ENCODE results near the gene RBL2.
"Not testable (repeated sequence)": the region's sequence is repeated elsewhere in the genome, so short reads cannot be mapped to it uniquely, and the experiment has no call there.

Gene RBL2

DNA sequence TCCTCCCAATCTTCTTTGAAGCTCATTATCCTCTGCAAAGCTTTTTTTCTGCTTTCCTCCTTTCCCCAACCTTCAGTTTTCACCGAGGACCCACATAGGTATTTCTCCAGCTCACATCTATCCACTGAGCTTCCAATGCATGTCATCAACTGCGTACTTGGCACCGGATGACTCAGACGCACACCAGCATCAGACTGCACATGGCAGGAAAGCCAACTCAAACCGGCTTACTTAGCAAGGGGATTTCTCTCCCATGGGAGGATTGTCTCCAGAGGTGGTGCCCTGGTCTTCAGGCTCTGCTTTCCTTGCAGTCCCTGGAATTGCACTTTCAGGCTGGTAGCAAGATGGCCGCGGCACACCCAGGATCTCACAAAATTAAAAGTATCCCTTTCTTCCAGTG, 70.4 kb downstream of the RBL2 start:
- no peak for DNase-seq (ENCODE audit: low read depth)

- no peak for DNase-seq (ENCODE audit: low read depth)
Observed at GRCh38 chr16:53506254-53506653, 72.0 kb downstream of the RBL2 start.

- no peak for DNase-seq (ENCODE audit: low read depth)
Observed at GRCh38 chr16:53507464-53508179, 73.4 kb downstream of the RBL2 start.

DNA sequence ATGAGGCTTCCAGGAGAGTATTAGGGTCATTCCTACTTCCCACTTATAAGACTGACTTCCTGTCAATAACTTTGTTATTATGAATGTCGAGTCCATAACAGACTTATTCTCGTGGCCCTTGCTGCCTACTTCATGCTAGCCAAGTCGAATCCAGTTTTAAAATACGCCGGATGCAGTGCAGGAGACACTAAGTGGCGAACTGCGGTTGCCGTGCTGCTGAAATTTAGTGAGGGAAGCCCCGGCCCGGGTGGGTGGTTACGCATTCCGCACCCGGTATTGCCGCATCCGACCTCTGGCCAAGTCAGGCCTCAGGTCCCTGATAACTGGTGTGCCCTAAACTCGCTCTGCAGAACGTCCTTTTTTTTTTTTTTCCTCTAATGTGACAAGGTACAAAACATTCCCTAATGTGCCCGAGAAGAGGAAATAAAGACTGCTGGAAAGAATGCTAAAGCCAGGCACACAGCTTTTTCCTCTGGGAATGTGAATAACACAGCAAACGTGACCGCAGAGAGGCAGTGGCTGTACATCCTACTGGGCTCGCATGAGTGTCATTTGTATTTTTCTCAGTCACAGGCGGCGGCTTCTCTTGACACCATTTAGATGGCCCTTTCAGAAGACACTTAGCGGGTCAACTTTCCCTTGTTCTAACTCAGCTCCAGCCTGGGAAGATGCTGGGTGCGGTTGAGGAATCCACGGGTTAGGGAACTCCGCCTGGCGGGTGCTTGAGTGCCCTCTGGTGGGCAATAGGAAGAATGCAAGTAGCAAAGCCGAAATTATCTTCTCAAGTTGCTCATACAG, 75.8 kb downstream of the RBL2 start:
- DNase-seq (ENCODE audit: low read depth), result no peak

DNA sequence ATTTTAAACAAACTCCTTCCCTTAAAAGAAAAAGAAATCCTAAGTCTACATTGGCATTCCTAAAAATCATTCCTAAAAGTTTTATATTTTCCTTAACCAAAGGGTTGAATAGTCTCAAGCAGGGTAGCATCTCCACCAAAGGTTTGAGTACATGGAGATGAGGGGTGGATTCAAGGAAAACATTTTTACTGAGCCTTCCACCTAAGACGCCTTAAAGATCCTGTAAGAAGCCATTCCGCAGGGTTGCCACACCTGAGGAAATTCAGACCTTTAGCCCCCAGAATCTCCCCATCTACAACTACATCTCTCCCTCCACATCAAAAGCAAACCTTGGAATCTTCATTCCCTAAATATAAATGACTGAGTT, 76.4 kb downstream of the RBL2 start:
- no peak for DNase-seq (ENCODE audit: low read depth)

DNA sequence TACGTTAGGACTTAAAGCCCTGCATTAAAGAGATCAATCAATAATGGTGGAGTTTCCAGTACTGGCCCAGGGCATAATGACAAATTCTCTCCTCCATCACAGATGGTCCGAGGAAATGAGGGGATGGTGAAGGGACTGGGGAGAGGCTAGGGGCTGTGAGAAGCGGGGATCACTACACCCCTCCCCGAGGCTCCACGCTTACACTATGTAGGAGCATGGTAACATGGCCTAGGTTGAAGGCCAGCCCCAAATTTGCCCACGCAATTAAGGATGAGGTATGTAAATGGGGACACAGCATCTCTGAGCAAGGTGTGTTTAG, 76.8 kb downstream of the RBL2 start:
- DNase-seq (ENCODE audit: low read depth), result no peak

- DNase-seq (ENCODE audit: low read depth), result no peak
Observed at GRCh38 chr16:53511403-53512280, 77.4 kb downstream of the RBL2 start.

GRCh38 chr16:53512795-53513194, 78.5 kb downstream of the RBL2 start:
- DNase-seq (ENCODE audit: low read depth), result not testable (repeated sequence)

GRCh38 chr16:53515259-53515658, 81.0 kb downstream of the RBL2 start:
- no peak for DNase-seq (ENCODE audit: low read depth)

DNA sequence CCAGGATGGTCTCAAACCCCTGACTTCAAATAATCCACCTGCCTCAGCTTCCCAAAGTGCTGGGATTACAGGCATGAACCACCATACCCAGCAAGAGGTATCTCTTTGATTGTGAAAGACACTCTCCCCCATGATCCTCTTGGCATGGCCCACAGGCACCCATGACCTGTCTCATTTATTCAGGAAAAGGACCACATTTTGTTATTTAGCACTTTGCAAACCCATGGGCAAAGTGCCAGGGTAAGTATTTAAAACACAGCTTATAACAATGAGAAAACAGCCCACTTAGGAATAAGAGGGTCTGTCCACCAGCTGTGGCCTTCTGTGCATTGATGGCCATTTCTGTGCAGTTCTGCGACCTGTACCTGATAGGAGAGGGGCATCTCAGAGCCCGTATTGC, 81.5 kb downstream of the RBL2 start:
- DNase-seq (ENCODE audit: low read depth), result no peak

GRCh38 chr16:53517851-53518250, 83.6 kb downstream of the RBL2 start:
- DNase-seq (ENCODE audit: low read depth), result no peak

GRCh38 chr16:53518550-53519416, 84.5 kb downstream of the RBL2 start:
- DNase-seq (ENCODE audit: low read depth), result peak; percentile 52

GRCh38 chr16:53519417-53520091, 85.3 kb downstream of the RBL2 start:
- no peak for DNase-seq (ENCODE audit: low read depth)

GRCh38 chr16:53523126-53523804, 89.0 kb downstream of the RBL2 start:
- DNase-seq (ENCODE audit: low read depth), result no peak

DNA sequence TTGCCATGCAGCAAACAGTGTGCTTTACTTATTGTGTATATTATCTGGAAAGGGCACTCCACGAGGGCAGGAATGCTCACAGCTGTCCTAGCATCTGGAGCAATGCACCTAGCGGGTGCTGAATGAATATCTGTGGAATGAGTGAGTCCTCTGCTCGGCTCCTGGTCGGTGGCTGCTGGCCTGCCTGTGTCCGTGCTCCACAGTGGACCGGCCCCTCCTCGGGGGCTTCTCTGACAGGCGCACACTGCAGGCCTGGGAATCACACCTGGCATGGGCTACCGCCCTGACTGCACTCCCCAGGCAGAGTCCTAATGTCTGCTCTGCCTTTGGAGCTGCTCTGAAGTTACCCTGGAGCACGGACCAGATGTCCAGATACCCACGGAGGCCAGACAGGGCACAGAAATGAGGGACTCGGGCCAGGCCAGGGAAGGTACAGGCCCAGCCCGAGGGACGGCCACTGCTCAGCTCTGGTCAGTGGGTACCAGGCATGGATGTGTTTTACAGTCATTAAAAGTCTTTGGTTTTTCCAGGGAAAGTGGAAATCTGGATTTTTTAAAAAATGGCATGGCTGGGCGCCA, 89.8 kb downstream of the RBL2 start:
- DNase-seq (ENCODE audit: low read depth), result no peak

DNA sequence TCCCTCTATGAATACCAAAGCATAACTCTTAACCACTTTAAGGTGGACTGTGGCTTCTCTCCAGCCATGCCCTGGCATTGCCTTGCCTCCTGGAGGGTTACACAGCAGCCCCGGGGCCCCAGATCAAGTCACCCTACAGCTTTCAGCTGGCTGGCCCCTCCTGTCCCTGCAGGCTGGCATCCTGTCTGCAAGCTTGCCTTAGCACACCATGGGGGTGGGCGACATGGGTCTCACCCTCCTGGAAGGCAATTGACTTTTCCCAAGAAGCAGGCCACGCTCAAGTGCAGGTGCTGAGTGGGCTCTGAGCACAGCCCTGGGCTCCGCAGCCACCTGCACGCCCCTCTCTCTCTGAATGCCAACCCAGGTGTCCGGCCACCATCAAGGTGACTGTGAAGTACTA, 94.5 kb downstream of the RBL2 start:
- no peak for DNase-seq (ENCODE audit: low read depth)

- no peak for DNase-seq (ENCODE audit: low read depth)
Observed at GRCh38 chr16:53529513-53529912, 95.2 kb downstream of the RBL2 start.

- no peak for DNase-seq (ENCODE audit: low read depth)
Observed at GRCh38 chr16:53530046-53530445, 95.8 kb downstream of the RBL2 start.

GRCh38 chr16:53530741-53531140, 96.5 kb downstream of the RBL2 start:
- DNase-seq (ENCODE audit: low read depth), result no peak

DNA sequence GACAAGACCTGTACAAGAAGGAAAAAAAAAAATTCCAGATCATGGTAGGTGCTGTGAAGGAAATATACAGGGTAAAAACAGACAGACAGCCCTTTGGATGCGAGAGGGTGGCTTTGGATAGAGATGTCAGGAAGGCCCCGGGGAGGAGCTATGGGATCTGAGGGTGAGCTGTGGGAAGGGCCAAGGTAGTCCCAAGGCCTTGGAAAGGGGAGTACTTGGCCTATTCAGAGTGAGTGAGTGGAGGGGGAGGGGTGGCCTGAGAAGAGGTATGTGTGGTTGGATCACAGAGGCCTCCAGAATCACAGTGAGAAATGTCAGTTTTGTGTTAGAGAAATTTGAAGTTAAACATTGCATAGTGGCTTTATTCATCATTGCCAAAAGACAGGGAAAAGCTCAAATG, 99.9 kb downstream of the RBL2 start:
- DNase-seq (ENCODE audit: low read depth), result no peak

All from stimulated activated CD8-positive, alpha-beta memory T cell treated with anti-CD3 and anti-CD28 coated beads, Interleukin-15, amount 100 ng/mL, for 1 hour (primary cell).